ENCODE data around the gene PRPH2.
"Not testable (repeated sequence)": the region's sequence is repeated elsewhere in the genome, so short reads cannot be mapped to it uniquely, and the experiment has no call there.

The PRPH2 gene

DNA sequence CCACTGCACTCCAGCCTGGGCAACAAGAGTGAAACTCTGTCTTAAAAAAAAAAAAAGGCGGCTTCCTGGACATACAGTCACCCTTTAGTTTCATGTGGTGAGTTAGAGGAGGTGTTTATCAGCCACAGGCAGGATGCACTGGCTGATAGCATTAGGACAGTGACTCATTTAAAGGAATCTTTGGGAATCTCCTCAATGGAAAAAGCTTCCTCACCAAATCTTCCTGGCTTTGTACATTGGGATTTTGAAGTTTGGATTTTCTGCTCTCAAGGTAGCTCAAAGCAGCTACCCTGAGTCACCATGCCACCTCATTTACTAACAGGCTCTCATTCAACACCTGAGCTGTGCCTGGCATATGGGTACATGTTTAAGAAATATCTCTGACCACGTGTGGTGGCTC is 20.2 kb downstream of the PRPH2 start:
- no peak for DNase-seq (ENCODE audit: low read depth in 2 of 3, low spot score in 1 of 3)

DNA sequence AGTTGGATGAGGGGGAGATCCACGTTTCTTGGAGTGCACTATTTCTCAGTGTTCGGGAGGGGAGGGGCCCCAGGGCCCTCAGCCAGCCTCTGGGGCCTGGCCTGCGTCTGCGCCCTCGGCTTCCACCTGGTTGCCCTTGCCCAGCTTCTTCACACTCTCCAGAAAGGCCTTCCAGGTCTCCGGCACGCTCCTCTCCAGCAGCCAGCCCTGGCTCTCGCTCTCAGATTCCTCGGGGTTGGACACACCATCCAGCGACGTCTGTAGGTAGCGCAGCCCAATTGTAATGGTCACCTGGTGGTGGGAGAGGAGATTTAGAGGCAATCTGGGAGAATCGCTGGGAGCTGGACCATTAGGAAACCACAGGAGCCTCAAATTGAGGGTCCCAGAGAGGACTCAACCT is 24.2 kb downstream of the PRPH2 start:
- DNase-seq (ENCODE audit: low read depth in 2 of 3, low spot score in 1 of 3): no peak

DNA sequence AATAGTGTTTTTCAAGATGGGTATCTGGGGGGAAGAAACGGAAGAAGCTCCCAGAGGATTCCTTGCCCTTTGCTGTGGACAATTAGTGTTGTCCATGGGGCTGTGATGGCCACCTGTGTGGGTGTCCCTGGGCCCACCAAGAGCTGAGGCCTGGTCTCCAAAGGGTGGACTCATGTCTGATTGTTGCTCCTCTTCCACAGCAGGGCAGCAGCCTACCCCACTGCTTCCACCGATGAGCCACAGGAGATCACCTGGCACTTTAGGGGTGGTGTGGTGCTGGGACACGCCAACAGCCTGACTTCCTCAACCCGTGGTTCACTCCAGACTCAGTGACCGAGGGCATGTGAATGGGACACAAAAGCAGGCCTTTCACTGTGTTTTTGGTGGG is 25.1 kb downstream of the PRPH2 start:
- DNase-seq (ENCODE audit: low read depth in 2 of 3, low spot score in 1 of 3): no peak

DNA sequence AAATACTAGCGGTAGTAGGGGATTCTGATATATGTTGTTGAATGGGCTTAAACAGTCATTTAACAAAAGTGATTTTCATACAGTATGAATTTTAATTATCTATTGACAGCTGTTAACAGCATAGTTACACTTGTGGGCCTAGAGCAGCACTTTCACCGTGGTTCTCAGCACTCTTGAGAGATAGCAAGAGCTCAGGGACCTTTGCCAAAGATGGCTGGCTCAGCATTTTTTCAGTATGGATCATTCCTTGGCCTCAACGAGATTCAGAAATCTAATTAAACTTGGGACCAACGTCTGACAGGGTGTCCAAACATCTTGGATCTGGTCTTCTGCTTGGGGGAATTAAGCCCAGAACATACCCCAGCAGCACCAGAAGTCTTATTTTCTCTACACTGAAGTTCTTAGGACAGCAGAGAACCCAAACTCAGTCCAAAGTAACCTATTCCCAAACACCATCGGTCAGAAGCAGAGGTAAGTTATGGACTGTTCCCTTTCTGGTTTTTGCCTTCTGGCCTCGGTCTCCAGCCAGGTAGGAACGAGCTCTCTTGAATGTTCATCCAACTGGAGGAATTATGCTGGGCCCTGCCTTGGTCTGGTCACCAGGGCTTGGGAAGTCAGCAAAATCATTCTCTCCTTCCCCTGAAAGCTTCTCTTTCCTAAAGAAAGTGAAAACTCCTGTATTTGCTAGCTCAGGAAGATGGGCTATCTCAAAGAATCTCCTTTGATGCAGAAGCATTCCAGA is 25.7 kb downstream of the PRPH2 start:
- no peak for DNase-seq (ENCODE audit: low read depth in 2 of 3, low spot score in 1 of 3)

DNA sequence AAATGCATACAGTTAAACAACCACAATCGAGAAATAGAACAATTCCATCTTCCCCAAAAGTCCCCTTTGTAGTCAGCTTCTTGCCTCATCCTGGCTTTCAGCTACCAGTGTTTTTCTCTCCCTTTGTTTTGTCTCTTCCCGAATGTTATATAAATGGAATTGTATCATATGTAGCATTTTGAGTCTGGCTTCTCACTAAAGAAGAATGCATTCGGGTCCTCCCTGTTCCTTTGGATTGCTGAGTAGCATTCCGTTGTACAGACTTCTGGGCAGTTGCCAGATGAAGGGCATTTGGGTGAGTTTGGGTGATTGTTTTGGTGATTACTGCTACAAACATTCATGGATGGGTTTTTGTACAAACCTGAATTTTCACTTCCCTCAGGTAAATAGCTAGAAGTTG is 27.8 kb downstream of the PRPH2 start:
- DNase-seq (ENCODE audit: low read depth in 2 of 3, low spot score in 1 of 3): no peak

DNA sequence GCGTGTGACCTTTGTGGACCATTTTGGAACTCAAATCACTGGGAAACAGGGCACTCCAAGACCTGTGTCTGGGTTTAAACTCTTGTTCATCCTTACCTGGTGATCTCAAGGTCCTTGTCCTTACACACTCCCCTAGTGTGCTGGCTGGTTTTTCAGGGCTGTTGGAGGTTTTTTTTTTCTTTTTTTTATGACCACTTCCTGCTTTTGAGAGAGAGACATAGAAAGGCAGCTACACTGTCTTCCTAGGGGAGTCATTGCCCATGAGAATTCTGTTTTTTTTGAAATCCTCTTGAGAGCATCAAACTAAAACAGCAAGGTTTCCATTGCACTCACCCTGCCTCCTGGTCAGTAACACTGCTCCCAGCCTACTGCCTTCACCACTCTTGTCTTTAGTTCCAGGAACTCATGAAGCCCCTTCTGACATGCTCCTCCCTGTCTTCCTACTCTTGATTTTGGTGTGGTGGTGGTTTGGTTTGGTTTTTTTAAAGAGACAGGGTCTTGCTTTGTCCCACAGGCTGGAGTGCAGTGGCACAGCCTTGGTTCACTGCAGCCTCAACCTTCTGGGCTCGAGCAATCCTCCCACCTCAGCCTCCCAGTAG is 28.6 kb downstream of the PRPH2 start:
- no peak for DNase-seq (ENCODE audit: low read depth in 2 of 3, low spot score in 1 of 3)

DNA sequence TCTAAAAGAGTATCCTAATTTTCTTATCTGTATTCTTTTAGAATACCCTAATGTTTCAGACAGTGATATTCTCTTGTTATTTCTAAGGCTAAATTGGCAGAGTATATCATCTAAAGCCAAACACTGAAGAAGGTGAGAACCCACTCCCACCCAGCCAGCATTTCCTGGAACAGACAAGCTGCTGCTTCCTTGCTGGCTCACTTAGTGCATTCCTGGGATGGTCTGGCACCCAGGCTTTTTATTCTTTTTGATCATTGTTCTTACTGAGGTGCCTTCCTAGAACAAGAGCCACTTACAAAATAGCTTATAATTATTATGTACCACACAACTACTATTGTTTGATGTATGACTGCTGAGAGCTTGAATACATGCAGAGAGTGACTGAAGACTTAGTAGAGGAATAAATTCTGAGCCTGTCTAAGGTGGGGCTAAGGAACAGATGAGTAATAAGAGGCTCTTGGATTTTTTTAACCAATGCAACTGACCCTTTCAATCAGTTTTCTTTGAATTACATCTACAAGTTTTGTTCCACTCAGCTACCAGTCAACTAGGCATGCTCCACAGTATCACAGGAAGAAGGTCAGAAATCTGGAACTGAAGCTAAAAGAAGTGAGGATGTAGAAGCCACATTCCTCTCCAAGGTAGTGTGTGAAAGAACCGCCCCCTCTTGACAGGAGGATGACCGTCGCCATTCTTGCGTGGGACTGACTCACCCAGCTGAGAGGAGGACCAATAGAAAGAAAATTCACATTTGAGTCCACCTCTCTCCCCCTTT is 30.1 kb downstream of the PRPH2 start:
- DNase-seq (ENCODE audit: low read depth in 2 of 3, low spot score in 1 of 3): no peak

DNA sequence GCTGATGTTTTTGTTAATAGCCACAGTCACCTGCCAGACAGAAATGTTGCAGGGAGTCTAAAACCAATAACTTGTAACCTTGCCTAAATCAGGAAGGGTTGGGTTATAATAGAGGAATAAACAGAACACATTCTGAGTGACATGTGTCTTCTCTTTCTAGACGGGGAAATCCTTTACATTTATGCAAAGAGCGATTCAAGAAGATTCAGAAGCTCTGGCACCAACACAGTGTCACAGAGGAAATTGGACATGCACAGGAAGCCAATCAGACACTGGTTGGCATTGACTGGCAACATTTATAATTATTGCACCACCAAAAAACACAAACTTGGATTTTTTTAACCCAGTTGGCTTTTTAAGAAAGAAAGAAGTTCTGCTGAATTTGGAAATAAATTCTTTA is 31.5 kb downstream of the PRPH2 start:
- DNase-seq (ENCODE audit: low read depth in 2 of 3, low spot score in 1 of 3): no peak

DNA sequence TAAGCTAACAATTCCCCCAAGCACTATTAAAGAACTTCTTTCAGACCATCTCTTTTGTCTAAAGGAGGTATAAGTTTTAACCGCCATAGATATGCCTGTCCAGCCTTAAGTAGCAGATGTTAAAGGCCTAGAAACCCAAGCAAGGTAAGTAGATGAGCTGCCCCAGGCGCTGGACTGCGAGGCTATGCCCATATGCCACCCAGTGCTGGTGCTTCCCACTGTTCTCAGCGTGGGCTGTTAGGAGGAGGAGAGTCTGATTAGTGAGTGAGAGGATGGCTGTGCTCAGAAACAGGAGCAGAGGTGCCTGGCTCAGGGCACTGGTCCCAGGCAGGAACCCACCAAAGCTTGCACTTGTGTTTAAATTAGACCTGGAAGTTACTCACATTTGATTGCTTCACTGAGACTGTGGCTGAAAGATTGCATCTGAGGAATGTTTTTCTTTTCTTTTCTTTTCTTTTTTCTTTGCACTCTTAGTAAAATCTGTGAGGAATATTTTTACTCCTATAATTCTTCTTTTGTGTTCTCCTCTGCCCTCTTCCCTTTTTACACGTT is 32.2 kb downstream of the PRPH2 start:
- no peak for DNase-seq (ENCODE audit: low read depth in 2 of 3, low spot score in 1 of 3)

DNA sequence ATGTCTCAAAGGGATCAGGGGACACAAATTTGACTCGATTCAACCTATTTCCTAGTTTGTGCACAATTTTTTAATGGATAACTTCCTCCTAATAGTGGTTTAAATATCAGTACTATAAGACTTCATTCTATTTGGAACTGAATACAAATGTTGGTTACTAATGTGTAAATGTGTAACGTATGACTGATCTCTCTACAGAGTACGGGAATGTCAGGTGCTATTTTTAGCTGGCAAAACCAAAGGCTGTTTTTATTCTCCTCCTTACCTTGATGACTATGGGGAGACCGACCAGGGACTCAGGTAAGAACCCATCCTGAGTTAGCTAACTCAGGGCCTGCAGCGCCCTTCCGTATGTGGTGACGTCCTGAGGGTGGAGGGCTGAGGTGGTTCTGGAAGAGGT is 33.0 kb downstream of the PRPH2 start:
- DNase-seq (ENCODE audit: low read depth in 2 of 3, low spot score in 1 of 3): no peak

DNA sequence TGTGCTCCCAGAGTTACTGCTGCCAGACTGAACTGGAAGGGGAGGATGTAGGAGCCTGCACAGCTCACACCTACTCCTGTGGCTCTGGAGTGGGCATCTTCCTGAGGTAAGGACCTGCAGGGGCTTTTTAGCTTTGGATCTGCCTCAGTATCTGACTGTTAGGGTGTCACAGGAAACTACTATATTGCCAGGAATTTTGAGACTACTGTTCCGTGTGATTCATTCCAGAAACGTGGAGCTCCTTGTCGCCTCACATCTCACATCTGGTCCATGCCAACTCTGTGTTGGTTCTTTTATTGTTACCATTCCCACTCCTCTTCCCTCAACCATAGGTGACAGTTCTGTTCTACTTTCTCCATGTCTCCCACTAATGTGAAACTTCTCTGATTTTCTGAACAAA is 34.1 kb downstream of the PRPH2 start:
- DNase-seq (ENCODE audit: low read depth in 2 of 3, low spot score in 1 of 3): no peak

DNA sequence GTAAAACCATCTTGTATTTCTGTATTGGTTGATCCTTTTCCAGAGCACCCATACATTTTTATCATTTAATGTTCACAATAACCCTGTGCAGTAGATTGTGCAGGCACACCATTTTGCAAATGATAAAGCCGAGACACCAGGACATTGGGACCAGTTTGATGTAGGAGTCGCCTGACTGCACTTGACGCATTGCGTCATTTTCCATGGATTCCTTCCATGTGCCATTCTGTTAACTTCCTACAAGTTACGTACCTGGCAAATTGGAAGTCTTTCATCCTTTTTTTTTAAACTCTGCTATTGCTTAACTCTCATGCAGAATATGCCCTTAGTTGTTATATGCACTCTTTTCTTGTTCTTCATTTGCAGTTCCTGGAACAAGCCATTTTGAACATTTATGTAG is 43.0 kb downstream of the PRPH2 start:
- no peak for DNase-seq (ENCODE audit: low read depth in 2 of 3, low spot score in 1 of 3)

DNA sequence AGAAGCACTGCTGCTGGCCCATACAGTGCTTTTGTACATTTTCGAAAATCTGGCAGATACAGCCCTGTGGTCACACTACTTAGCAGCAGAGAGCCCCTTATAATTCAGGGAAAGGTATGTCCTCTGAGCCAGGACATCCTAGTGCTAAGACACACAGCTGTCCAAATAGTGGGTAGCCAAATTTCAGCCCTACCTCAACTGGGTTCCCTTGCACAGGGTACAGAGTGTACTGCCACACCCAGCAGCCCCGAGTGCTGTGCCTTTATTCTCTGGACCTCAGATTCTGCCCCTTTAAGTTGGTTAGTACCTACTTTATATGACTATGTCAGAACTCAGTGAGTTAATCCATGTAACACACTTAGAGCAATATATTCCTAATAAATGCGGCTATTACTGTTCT is 47.6 kb downstream of the PRPH2 start:
- no peak for DNase-seq (ENCODE audit: low read depth in 2 of 3, low spot score in 1 of 3)

DNA sequence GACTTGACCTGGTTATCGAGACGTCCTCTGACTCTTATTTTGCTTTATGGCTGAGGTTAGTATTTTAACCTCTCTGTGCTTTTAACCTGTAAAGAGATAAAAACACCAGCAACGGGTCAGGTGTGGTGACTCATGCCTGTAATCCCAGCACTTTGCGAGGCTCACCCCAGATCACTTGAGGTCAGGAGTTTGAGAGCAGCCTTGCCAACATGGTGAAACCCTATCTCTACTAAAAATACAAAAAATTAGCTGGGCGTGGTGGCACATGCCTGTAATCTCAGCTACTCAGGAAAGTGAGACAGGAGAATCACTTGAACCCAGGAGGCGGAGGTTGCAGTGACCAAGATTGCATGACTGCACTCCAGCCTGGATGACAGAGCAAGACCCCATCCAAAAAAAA is 48.0 kb downstream of the PRPH2 start:
- DNase-seq (ENCODE audit: low read depth in 2 of 3, low spot score in 1 of 3): not testable (repeated sequence)

DNA sequence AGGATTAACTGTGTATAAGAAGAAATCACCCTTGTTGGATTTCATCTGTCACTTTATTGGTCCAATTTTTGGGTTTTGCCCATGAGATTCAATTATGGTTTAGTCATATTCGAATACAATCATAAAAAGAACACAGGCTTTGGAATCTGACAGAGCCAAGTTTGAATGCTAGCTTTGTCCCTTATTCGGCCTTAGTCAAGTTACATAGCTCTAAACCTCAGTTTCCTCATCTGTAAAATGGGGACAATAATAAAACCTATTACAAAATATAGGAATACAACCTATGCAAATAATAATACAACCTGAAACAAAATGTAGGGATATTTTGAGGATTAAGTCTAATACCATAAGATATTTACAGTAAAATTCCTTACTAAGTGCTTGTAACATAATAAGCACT is 57.7 kb downstream of the PRPH2 start:
- no peak for DNase-seq (ENCODE audit: low read depth in 2 of 3, low spot score in 1 of 3)

DNA sequence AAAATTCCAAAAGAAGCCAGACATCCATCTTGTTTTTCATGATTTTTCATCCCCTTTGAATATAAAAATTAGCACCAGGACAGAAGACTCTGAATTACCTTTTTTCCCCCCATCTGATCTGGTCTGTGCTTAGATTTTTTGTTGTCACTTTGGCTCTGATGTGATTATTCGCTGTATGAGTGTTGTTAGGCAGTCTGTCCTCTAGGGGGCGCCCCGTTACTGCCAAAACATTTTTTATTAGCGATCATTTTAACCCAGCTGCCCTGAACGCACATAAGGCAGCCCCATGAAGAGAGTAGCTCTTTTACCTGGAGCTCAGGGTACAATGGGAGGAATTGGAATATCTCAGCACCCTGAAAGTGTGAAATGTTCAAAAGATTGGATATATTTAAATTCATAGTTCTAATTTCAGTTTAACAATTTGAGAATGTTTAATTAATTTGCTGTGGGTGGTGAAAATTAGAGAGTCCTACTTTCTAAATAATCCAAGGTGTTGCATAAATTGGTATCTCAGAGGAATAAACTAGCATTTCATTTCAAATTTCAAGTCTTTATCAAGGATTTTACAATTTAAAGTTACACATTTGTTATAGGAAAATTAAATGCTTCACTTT is 60.8 kb downstream of the PRPH2 start:
- DNase-seq (ENCODE audit: low read depth in 2 of 3, low spot score in 1 of 3): peak; percentile 67 to 82 (median 77)

DNA sequence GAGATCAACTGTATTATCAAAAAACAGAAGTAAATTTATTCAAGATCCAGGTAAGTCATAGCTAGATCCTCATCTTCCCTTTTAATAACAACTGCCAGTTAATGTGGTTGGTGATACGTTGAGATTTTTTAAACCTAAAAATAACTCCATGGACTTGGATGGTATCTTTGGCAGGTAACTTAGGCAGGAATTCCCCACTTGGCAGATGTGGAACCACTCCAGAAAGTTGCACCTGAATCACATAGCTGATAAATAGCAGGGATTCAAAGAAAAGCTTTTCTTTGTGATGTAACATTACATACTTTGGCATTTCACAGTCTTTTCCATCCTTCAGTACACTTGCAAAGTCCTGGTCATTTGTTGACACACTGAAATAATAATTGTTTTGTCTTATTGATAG is 62.6 kb downstream of the PRPH2 start:
- no peak for DNase-seq (ENCODE audit: low read depth in 2 of 3, low spot score in 1 of 3)

DNA sequence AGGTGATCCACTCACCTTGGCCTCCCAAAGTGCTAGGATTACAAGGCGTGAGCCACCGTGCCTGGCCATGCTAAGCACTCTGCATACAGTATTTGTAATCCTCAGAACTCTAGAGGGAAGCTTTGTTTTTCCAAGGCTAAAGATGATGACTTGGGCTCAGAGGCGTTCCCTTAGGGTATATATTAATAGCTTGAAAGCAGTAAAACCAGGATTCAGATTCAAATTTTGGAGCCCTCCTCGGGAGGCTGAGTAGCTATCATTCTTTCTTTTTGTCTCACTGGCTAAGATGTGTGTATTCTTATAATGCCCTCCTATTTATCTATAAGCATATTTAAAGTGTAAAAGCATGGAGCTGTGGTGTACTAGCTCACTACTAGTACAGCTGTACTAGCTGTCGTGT is 68.5 kb downstream of the PRPH2 start:
- no peak for DNase-seq (ENCODE audit: low read depth in 2 of 3, low spot score in 1 of 3)

DNA sequence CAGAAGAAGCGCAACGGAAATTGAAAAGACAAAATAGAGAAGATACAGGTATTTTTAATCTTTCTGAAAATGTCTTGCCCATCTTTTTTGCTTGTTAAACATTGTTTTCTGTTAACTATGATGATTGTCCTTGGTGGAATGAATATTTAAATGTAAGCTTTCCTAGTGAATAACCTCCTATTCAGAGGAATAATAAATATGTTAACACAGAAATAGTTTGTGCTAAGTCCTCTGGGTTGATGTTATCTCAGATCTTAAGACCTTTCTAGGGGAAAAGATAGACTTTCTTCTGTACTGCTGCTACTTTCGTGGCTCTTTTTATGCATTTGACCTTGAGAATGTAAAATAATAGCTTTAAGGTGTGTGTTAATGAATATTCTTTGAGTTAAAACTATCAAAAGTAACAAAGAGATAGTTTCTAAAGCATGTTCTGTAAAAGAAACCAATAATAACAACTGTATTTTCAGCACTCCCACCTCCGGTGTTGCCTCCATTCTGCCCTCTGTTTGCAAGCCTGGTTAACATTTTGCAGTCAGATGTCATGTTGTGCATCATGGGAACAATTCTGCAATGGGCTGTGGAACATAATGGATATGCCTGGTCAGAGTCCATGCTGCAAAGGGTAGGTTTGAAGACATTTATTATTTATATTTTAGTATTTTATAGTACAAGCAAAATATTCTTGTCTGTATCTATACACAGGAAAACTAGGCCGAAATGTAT is 70.2 kb downstream of the PRPH2 start:
- DNase-seq (ENCODE audit: low read depth in 2 of 3, low spot score in 1 of 3): no peak

Measured in stimulated activated CD4-positive, alpha-beta T cell treated with anti-CD3 and anti-CD28 coated beads, Interleukin-12 subunit alpha, Interleukin-12 subunit beta, amount 100 ng/mL, for 48 hours (primary cell).